Vagina (tissue), 2 donors: ENCODE results near the gene UPK2. TPM values are rescaled to one million over a fixed set of nuclear protein-coding genes. Genes with fewer than 3 reads are reported as not detected.

Experiments
- DNase-seq, 2 donors: peaks; one replicate each; pipeline ENCODE4 v3.0.0-alpha.2; 2017; ENCODE audit errors: extremely low spot score in 2 of 2
- H3K27ac ChIP-seq: fragments of 200-600 bp; sonication (generic); one replicate; pipeline ENCODE4 v1.5.1; 2019
- H3K27me3 ChIP-seq: fragments of 200-600 bp; sonication (generic); one replicate; pipeline ENCODE4 v1.5.1; 2019
- H3K36me3 ChIP-seq, 2 donors: fragments of 200-600 bp; sonication (generic); one replicate each; pipeline ENCODE4 v1.5.1; 2017 to 2019
- H3K4me1 ChIP-seq: fragments of 200-600 bp; sonication (generic); one replicate; pipeline ENCODE4 v1.5.1; 2019
- H3K4me3 ChIP-seq, 2 donors: fragments of 200-600 bp; sonication (generic); 1 replicate in 1 of 2; 2 replicates in 1 of 2; pipeline ENCODE4 v1.5.1; 2016 to 2019
- H3K9me3 ChIP-seq: fragments of 200-600 bp; sonication (generic); one replicate; pipeline ENCODE4 v1.5.1; 2019
- POLR2A ChIP-seq, 2 donors: fragments of 450-650 bp; IDR thresholded peaks; one replicate each; pipeline ENCODE4 v1.6.1; 2017; ENCODE audit warnings: antibody characterized with exemption in 2 of 2, mild to moderate bottlenecking in 2 of 2, moderate library complexity in 2 of 2
- POLR2AphosphoS5 ChIP-seq, 2 donors: sonication (generic); formaldehyde crosslinking; IDR thresholded peaks; one replicate each; pipeline ENCODE4 v1.9.0; 2017; ENCODE audit warnings: antibody characterized with exemption in 2 of 2, mild to moderate bottlenecking in 2 of 2, low read depth in 1 of 2; ENCODE audit not compliant: insufficient read depth in 1 of 2
- intact Hi-C: fragments of 100-400 bp; cut with DNase I; formaldehyde crosslinking; loops from one replicate; pipeline ENCODE4 v1.15.1; 2023
- total RNA-seq: library from RNA; depleted of rRNA; stranded (reverse); fragments of >200 nt; gene quantifications from one replicate; pipeline ENCODE4 v1.2.3, GENCODE V29; 2016
- TF ChIP-seq, protein P1 (sequence below), 3 experiments: fragments of 450-650 bp in 2 of 3; fragments of 200-600 bp in 1 of 3; sonication (generic) in 1 of 3; IDR thresholded peaks; one replicate each; pipeline ENCODE4 v1.5.1; 2017 to 2019; ENCODE audit warnings: antibody characterized with exemption in 3 of 3, mild to moderate bottlenecking in 2 of 3, moderate library complexity in 2 of 3

The UPK2 gene
- total RNA-seq, 1 donor from 2014 or later, result not detected

DNA sequence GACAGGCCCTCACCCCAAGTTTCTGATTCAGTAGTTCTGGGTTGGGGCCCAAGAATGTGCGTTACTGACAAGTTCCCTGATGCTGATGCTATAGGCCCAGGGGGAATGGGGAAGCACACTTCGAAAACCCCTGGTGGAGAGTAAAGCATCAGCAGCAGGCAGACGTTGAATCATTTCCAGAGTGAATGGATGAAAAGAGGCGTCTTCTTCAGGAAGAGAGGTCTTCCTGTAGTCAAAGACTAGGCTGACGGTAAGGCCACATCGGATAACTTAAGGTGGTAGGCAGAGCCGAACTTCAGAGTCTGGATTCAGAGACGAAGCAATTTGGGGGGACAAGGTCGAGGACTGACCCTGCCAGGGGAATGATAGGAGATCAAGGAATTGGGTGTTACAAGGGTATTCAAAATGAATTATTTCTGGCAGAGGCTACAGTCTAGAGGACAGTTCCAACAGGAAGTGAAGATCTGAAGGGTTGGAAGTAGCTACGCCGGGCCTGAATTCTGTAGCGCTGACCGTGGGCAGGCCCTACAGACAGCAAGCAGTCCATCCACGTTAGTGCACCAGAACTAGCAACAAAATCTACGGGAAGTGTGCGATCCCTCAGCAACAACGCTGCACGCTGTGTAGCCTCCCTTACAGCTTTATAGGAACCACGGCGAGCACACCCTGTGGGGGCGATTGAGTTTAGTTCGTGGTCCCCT is 41.0 kb downstream of the UPK2 start:
- Histone ChIP-seq H3K36me3 (peaks cover 0 to 16% of the 10 kb centered on the region in 2 donors), H3K4me1 (peaks cover 34% of the 10 kb centered on the region), H3K27ac (peak overlapping the region; percentile 65), H3K27me3 (no peaks in the 10 kb centered on the region), H3K9me3 (no peaks in the 10 kb centered on the region), H3K4me3 (peak overlapping the region; percentile 86 to 88)
- TF ChIP-seq, protein P1, sequence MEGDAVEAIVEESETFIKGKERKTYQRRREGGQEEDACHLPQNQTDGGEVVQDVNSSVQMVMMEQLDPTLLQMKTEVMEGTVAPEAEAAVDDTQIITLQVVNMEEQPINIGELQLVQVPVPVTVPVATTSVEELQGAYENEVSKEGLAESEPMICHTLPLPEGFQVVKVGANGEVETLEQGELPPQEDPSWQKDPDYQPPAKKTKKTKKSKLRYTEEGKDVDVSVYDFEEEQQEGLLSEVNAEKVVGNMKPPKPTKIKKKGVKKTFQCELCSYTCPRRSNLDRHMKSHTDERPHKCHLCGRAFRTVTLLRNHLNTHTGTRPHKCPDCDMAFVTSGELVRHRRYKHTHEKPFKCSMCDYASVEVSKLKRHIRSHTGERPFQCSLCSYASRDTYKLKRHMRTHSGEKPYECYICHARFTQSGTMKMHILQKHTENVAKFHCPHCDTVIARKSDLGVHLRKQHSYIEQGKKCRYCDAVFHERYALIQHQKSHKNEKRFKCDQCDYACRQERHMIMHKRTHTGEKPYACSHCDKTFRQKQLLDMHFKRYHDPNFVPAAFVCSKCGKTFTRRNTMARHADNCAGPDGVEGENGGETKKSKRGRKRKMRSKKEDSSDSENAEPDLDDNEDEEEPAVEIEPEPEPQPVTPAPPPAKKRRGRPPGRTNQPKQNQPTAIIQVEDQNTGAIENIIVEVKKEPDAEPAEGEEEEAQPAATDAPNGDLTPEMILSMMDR (IDR thresholded peaks at IDR 0.05), result no peak
- TF ChIP-seq POLR2A (IDR thresholded peaks at IDR 0.05) (no peak), POLR2AphosphoS5 (IDR thresholded peaks at IDR 0.05; ENCODE audit: insufficient read depth in 1 of 2, low read depth in 1 of 2) (no peak)
- DNase-seq, result no peak
- intact Hi-C loops, result no loop called here

DNA sequence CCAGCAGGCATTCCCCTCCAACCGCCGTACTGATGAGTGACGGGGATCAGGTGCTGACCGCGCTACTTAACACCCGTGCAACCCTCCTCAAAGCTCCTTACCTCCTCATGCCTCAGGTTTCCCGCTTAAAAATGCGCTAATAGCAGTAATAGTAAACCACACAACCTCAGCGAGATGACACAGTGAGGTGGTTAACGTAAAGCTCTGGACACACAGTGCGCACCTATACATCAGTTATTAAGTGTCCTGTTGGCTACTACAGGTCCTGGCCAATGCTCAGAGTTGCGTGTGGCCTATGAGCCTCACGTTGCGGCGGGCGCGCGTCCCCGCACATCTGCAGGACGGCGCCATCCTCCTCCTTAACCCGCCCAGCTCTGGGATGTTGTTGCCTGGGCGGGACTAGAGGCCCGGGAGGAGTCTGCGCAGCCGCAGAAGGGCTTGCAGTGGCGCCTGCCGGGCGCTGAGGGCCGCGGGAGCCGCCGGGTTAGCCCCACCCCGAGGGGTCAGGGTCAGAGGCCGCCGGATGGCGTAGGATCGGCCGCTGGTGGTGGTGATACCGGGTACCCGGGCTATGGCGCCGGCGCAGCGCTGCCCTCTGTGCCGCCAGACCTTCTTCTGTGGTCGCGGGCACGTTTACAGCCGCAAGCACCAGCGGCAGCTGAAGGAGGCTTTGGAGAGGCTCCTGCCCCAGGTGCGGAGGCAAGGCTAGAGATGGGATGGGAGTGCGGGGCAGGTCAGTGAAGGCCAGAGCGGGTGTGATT is 41.7 kb downstream of the UPK2 start, which contains the start of gene CENATAC:
CENATAC (plus strand) TSS at position 512 of the 761 bp plus-strand sequence; CDS start at position 572, 60 bp downstream.
- H3K27ac ChIP-seq, result peak within 1 kb of the TSS; percentile 65
- peak in 1 of 2 donors; percentile 90 for DNase-seq
- H3K36me3 ChIP-seq, result peaks cover 0 to 23% of the 10 kb centered on the region in 2 donors
- intact Hi-C loops, result no loop called here
- TF ChIP-seq, protein P1 (IDR thresholded peaks at IDR 0.05), result peak in 1 of 3 experiments; percentile 27
- TF ChIP-seq POLR2A (IDR thresholded peaks at IDR 0.05) (peak; percentile 70 to 73), POLR2AphosphoS5 (IDR thresholded peaks at IDR 0.05; ENCODE audit: insufficient read depth in 1 of 2, low read depth in 1 of 2) (peak; percentile 96 to 98)
- no peaks in the 10 kb centered on the region for H3K27me3 ChIP-seq
- peak within 1 kb of the TSS; percentile 86 to 88 for H3K4me3 ChIP-seq
- no peaks in the 10 kb centered on the region for H3K9me3 ChIP-seq
- peaks cover 34% of the 10 kb centered on the region for H3K4me1 ChIP-seq

DNA sequence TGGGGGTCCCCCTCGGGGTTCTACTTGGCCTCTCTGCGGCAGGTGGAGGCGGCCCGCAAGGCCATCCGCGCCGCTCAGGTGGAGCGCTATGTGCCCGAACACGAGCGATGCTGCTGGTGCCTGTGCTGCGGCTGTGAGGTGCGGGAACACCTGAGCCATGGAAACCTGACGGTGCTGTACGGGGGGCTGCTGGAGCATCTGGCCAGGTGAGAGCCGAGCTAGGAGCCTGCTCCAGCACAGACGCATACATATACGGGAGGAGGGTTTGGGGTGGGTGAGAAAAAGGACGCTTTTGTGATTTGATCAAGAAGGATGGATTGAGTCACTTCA is 42.3 kb downstream of the UPK2 start:
- H3K4me3 ChIP-seq, result peak overlapping the region; percentile 86 to 88
- intact Hi-C loops, result no loop called here
- no peaks in the 10 kb centered on the region for H3K27me3 ChIP-seq
- H3K27ac ChIP-seq, result peak overlapping the region; percentile 65
- peaks cover 0 to 27% of the 10 kb centered on the region in 2 donors for H3K36me3 ChIP-seq
- no peak for DNase-seq
- peaks cover 34% of the 10 kb centered on the region for H3K4me1 ChIP-seq
- H3K9me3 ChIP-seq, result no peaks in the 10 kb centered on the region
- no peak for TF ChIP-seq POLR2AphosphoS5 (IDR thresholded peaks at IDR 0.05; ENCODE audit: insufficient read depth in 1 of 2, low read depth in 1 of 2)
- TF ChIP-seq, protein P1 (IDR thresholded peaks at IDR 0.05), result no peak
- no peak for TF ChIP-seq POLR2A (IDR thresholded peaks at IDR 0.05)

DNA sequence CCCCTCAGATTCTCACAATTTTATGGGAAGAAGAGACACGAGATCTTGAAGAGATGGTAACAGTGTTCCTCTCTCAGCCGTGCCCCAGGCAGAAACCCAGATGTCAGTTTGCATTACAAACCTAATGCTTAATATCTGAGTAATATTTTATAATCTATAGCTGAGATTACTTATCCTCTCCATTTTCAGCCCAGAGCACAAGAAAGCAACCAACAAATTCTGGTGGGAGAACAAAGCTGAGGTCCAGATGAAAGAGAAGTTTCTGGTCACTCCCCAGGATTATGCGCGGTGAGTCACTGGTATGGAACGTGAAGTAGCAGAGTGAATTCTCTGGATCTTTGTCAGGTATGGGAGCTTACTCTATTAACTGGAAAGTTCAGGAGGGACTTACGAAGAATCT is 42.7 kb downstream of the UPK2 start:
- Histone ChIP-seq H3K9me3 (no peaks in the 10 kb centered on the region), H3K4me3 (peak overlapping the region; percentile 86 to 88), H3K4me1 (peaks cover 34% of the 10 kb centered on the region), H3K27me3 (no peaks in the 10 kb centered on the region), H3K27ac (peak overlapping the region; percentile 65), H3K36me3 (peaks cover 0 to 27% of the 10 kb centered on the region in 2 donors)
- intact Hi-C loops, result no loop called here
- TF ChIP-seq POLR2A (IDR thresholded peaks at IDR 0.05) (no peak), POLR2AphosphoS5 (IDR thresholded peaks at IDR 0.05; ENCODE audit: insufficient read depth in 1 of 2, low read depth in 1 of 2) (no peak)
- TF ChIP-seq, protein P1 (IDR thresholded peaks at IDR 0.05), result no peak
- no peak for DNase-seq
